IgD-negative memory B cell (primary cell): Measurements from ENCODE around the gene CASZ1. TPM values are rescaled to one million over a fixed set of nuclear protein-coding genes. Genes with fewer than 3 reads are reported as not detected.
A peak's percentile ranks its signal among the peaks of the same experiment; 100 is the strongest.

Source experiments
- H3K27ac Mint-ChIP-seq, 3 donors: one replicate each; pipeline ENCODE4 v1.8.0; 2020 to 2022; ENCODE audit warnings: mild to moderate bottlenecking in 3 of 3, mixed read lengths in 3 of 3, moderate library complexity in 1 of 3
- H3K27me3 Mint-ChIP-seq: one replicate; pipeline ENCODE4 v1.8.0; 2021; ENCODE audit warnings: mixed read lengths
- H3K36me3 Mint-ChIP-seq: one replicate; pipeline ENCODE4 v1.8.0; 2020; ENCODE audit warnings: mild to moderate bottlenecking, mixed read lengths
- H3K4me1 Mint-ChIP-seq, 3 donors: one replicate each; pipeline ENCODE4 v1.8.0; 2020 to 2022; ENCODE audit warnings: mixed read lengths in 3 of 3, mild to moderate bottlenecking in 1 of 3
- H3K4me3 Mint-ChIP-seq, 4 donors: one replicate each; pipeline ENCODE4 v1.8.0; 2020 to 2022; ENCODE audit warnings: mild to moderate bottlenecking in 4 of 4, mixed read lengths in 4 of 4, moderate library complexity in 3 of 4
- H3K9me3 Mint-ChIP-seq, 3 donors: one replicate each; pipeline ENCODE4 v1.8.0; 2020 to 2021; ENCODE audit warnings: mixed read lengths in 3 of 3, mild to moderate bottlenecking in 1 of 3
- polyA plus RNA-seq: library from polyadenylated mRNA; unstranded; fragments of 300-500 nt; fragmentation: Illumina TruSeq; gene quantifications from one replicate; pipeline ENCODE4 v1.2.3, GENCODE V29; 2021

The CASZ1 gene
- polyA plus RNA-seq, 1 donor from 2014 or later: 5.6 TPM

- Mint-ChIP-seq H3K27ac (no peak overlapping the region), H3K36me3 (no peaks in the 10 kb centered on the region), H3K4me1 (peaks cover 0 to 4% (median 0%) of the 10 kb centered on the region in 3 donors), H3K4me3 (no peak overlapping the region), H3K27me3 (peaks cover 10% of the 10 kb centered on the region), H3K9me3 (no peaks in the 10 kb centered on the region)
These were observed 19.8 kb upstream of the CASZ1 start for GRCh38 chr1:10816233-10816632.

- Mint-ChIP-seq H3K9me3 (no peaks in the 10 kb centered on the region), H3K36me3 (no peaks in the 10 kb centered on the region), H3K27ac (no peak overlapping the region), H3K4me3 (no peak overlapping the region), H3K4me1 (peaks cover 0 to 4% (median 0%) of the 10 kb centered on the region in 3 donors), H3K27me3 (peaks cover 10% of the 10 kb centered on the region)
These were observed 19.4 kb upstream of the CASZ1 start for GRCh38 chr1:10815858-10816195.

GRCh38 chr1:10814976-10815857 lies 18.8 kb upstream of the CASZ1 start:
- no peaks in the 10 kb centered on the region for H3K9me3 Mint-ChIP-seq
- H3K36me3 Mint-ChIP-seq: no peaks in the 10 kb centered on the region
- H3K4me1 Mint-ChIP-seq: peaks cover 0 to 4% (median 0%) of the 10 kb centered on the region in 3 donors
- H3K27ac Mint-ChIP-seq: no peak overlapping the region
- H3K27me3 Mint-ChIP-seq: peaks cover 12% of the 10 kb centered on the region
- no peak overlapping the region for H3K4me3 Mint-ChIP-seq

- H3K4me1 Mint-ChIP-seq: peaks cover 0 to 4% (median 0%) of the 10 kb centered on the region in 3 donors
- no peak overlapping the region for H3K27ac Mint-ChIP-seq
- no peaks in the 10 kb centered on the region for H3K36me3 Mint-ChIP-seq
- H3K27me3 Mint-ChIP-seq: peaks cover 10% of the 10 kb centered on the region
- no peaks in the 10 kb centered on the region for H3K9me3 Mint-ChIP-seq
- H3K4me3 Mint-ChIP-seq: no peak overlapping the region
These were observed 17.9 kb upstream of the CASZ1 start for GRCh38 chr1:10814312-10814711.

- Mint-ChIP-seq H3K4me3 (no peak overlapping the region), H3K4me1 (peaks cover 0 to 4% (median 0%) of the 10 kb centered on the region in 3 donors), H3K36me3 (no peaks in the 10 kb centered on the region), H3K27me3 (peaks cover 8% of the 10 kb centered on the region), H3K9me3 (no peaks in the 10 kb centered on the region), H3K27ac (no peak overlapping the region)
These were observed 17.4 kb upstream of the CASZ1 start for GRCh38 chr1:10813799-10814198.

GRCh38 chr1:10812387-10812915 lies 16.0 kb upstream of the CASZ1 start:
- Mint-ChIP-seq H3K36me3 (no peaks in the 10 kb centered on the region), H3K27me3 (peaks cover 10% of the 10 kb centered on the region), H3K9me3 (no peaks in the 10 kb centered on the region), H3K4me1 (peaks cover 0 to 1% (median 0%) of the 10 kb centered on the region in 3 donors), H3K4me3 (no peak overlapping the region), H3K27ac (no peak overlapping the region)

- H3K27me3 Mint-ChIP-seq: peaks cover 11% of the 10 kb centered on the region
- no peaks in the 10 kb centered on the region for H3K9me3 Mint-ChIP-seq
- H3K4me1 Mint-ChIP-seq: peaks cover 0 to 7% (median 0%) of the 10 kb centered on the region in 3 donors
- no peak overlapping the region for H3K4me3 Mint-ChIP-seq
- no peaks in the 10 kb centered on the region for H3K36me3 Mint-ChIP-seq
- no peak overlapping the region for H3K27ac Mint-ChIP-seq
These were observed 12.0 kb upstream of the CASZ1 start for GRCh38 chr1:10808441-10808840.

GRCh38 chr1:10806966-10807365 lies 10.5 kb upstream of the CASZ1 start:
- Mint-ChIP-seq H3K27ac (no peak overlapping the region), H3K36me3 (no peaks in the 10 kb centered on the region), H3K27me3 (peaks cover 13% of the 10 kb centered on the region), H3K9me3 (no peaks in the 10 kb centered on the region), H3K4me3 (no peak overlapping the region), H3K4me1 (peaks cover 0 to 7% (median 0%) of the 10 kb centered on the region in 3 donors)

GRCh38 chr1:10803971-10804820 lies 7.8 kb upstream of the CASZ1 start:
- Mint-ChIP-seq H3K9me3 (peaks cover 0 to 2% (median 0%) of the 10 kb centered on the region in 3 donors), H3K27me3 (peaks cover 18% of the 10 kb centered on the region), H3K36me3 (no peaks in the 10 kb centered on the region), H3K4me1 (peaks cover 0 to 7% (median 0%) of the 10 kb centered on the region in 3 donors), H3K27ac (no peak overlapping the region), H3K4me3 (no peak overlapping the region)

- peak overlapping the region in 1 of 4 donors; percentile 56 for H3K4me3 Mint-ChIP-seq
- H3K27ac Mint-ChIP-seq: no peak overlapping the region
- H3K27me3 Mint-ChIP-seq: peaks cover 25% of the 10 kb centered on the region
These were observed 6.7 kb upstream of the CASZ1 start for GRCh38 chr1:10802944-10803715.

GRCh38 chr1:10800778-10801177 lies 4.3 kb upstream of the CASZ1 start:
- Mint-ChIP-seq H3K27ac (no peak overlapping the region), H3K9me3 (peaks cover 0 to 2% (median 0%) of the 10 kb centered on the region in 3 donors), H3K27me3 (peaks cover 32% of the 10 kb centered on the region), H3K4me1 (peaks cover 0 to 7% (median 0%) of the 10 kb centered on the region in 3 donors), H3K4me3 (no peak overlapping the region), H3K36me3 (no peaks in the 10 kb centered on the region)

More at GRCh38 chr1:10802944-10803715, 6.7 kb upstream of the CASZ1 start:
- Mint-ChIP-seq H3K36me3 (no peaks in the 10 kb centered on the region), H3K9me3 (peaks cover 0 to 2% (median 0%) of the 10 kb centered on the region in 3 donors), H3K4me1 (peaks cover 0 to 7% (median 0%) of the 10 kb centered on the region in 3 donors)

- Mint-ChIP-seq H3K27me3 (peaks cover 33% of the 10 kb centered on the region), H3K4me1 (peaks cover 0 to 9% (median 3%) of the 10 kb centered on the region in 3 donors), H3K27ac (no peak overlapping the region), H3K9me3 (peaks cover 0 to 2% (median 0%) of the 10 kb centered on the region in 3 donors), H3K4me3 (no peak overlapping the region), H3K36me3 (no peaks in the 10 kb centered on the region)
These were observed 3.3 kb upstream of the CASZ1 start for GRCh38 chr1:10799726-10800125.

GRCh38 chr1:10795276-10796021 lies 997 bp downstream of the CASZ1 start:
- peaks cover 4 to 12% (median 7%) of the 10 kb centered on the region in 3 donors for H3K4me1 Mint-ChIP-seq
- H3K4me3 Mint-ChIP-seq: peak overlapping the region in 3 of 4 donors; percentile 67 to 88 (median 82)
- no peak overlapping the region for H3K27ac Mint-ChIP-seq
- H3K36me3 Mint-ChIP-seq: no peaks in the 10 kb centered on the region
- H3K27me3 Mint-ChIP-seq: peaks cover 42% of the 10 kb centered on the region
- no peaks in the 10 kb centered on the region for H3K9me3 Mint-ChIP-seq
